Measurements from ENCODE around the gene TMEM52B. TPM values are rescaled to one million over a fixed set of nuclear protein-coding genes. Genes with fewer than 3 reads are reported as not detected.

Gene TMEM52B
- total and polyA plus RNA-seq, 4 donors = 0.83 to 2.3 (median 1.8) TPM

- no peak for ATAC-seq (ENCODE audit: insufficient read depth, low FRiP score)
- Histone ChIP-seq H3K9ac (ENCODE audit: insufficient read depth in 1 of 2, low read length in 2 of 2) (no peak overlapping the region), H3K4me1 (ENCODE audit: control insufficient read depth in 5 of 5, insufficient read depth in 5 of 5, low read length in 5 of 5) (peaks cover 0 to 6% (median 0%) of the 10 kb centered on the region in 5 donors), H3K36me3 (ENCODE audit: control insufficient read depth in 4 of 4, insufficient read depth in 4 of 4, low read length in 4 of 4) (no peaks in the 10 kb centered on the region), H3K27me3 (ENCODE audit: control insufficient read depth in 3 of 3, insufficient read depth in 3 of 3, low read length in 2 of 3) (no peaks in the 10 kb centered on the region), H3K27ac (ENCODE audit: low read depth in 1 of 2, low read length in 1 of 2) (no peak overlapping the region), H3K4me3 (no peak overlapping the region), H3K9me3 (ENCODE audit: control insufficient read depth in 4 of 4, insufficient read depth in 3 of 4, low read length in 3 of 4) (no peaks in the 10 kb centered on the region)
- no peak for DNase-seq
- 87 to 88% methylated on average over 6 of the region's 6 CpGs for WGBS, 2 donors
- TF ChIP-seq CTCF (IDR thresholded peaks at IDR 0.05; ENCODE audit: control extremely low read depth, extremely low read depth) = no peak
These were observed 45.9 kb upstream of the TMEM52B start for GRCh38 chr12:10132850-10133370.

- WGBS, 2 donors = 78 to 88% methylated on average over 4 of the region's 4 CpGs
- DNase-seq = no peak
These were observed 43.7 kb upstream of the TMEM52B start for GRCh38 chr12:10135126-10135525.

GRCh38 chr12:10136637-10137205, 42.1 kb upstream of the TMEM52B start:
- no peak overlapping the region for H3K27ac ChIP-seq (ENCODE audit: low read depth in 1 of 2, low read length in 1 of 2)
- 83 to 86% methylated on average over 13 of the region's 13 CpGs for WGBS, 2 donors
- no peak overlapping the region for H3K4me3 ChIP-seq
- no peaks in the 10 kb centered on the region for H3K9me3 ChIP-seq (ENCODE audit: control insufficient read depth in 4 of 4, insufficient read depth in 3 of 4, low read length in 3 of 4)
- H3K36me3 ChIP-seq (ENCODE audit: control insufficient read depth in 4 of 4, insufficient read depth in 4 of 4, low read length in 4 of 4) = no peaks in the 10 kb centered on the region
- H3K4me1 ChIP-seq (ENCODE audit: control insufficient read depth in 5 of 5, insufficient read depth in 5 of 5, low read length in 5 of 5) = peaks cover 0 to 6% (median 0%) of the 10 kb centered on the region in 5 donors
- peak in 2 of 3 donors; percentile 21 to 35 for DNase-seq
- ATAC-seq (ENCODE audit: insufficient read depth, low FRiP score) = no peak
- H3K27me3 ChIP-seq (ENCODE audit: control insufficient read depth in 3 of 3, insufficient read depth in 3 of 3, low read length in 2 of 3) = no peaks in the 10 kb centered on the region
- H3K9ac ChIP-seq (ENCODE audit: insufficient read depth in 1 of 2, low read length in 2 of 2) = no peak overlapping the region
- no peak for TF ChIP-seq CTCF (IDR thresholded peaks at IDR 0.05; ENCODE audit: control extremely low read depth, extremely low read depth)

More at GRCh38 chr12:10135126-10135525, 43.7 kb upstream of the TMEM52B start:
- H3K9me3 ChIP-seq (ENCODE audit: control insufficient read depth in 4 of 4, insufficient read depth in 3 of 4, low read length in 3 of 4) = no peaks in the 10 kb centered on the region
- H3K4me1 ChIP-seq (ENCODE audit: control insufficient read depth in 5 of 5, insufficient read depth in 5 of 5, low read length in 5 of 5) = peaks cover 0 to 6% (median 0%) of the 10 kb centered on the region in 5 donors
- H3K4me3 ChIP-seq = no peak overlapping the region
- no peak overlapping the region for H3K9ac ChIP-seq (ENCODE audit: insufficient read depth in 1 of 2, low read length in 2 of 2)
- no peaks in the 10 kb centered on the region for H3K36me3 ChIP-seq (ENCODE audit: control insufficient read depth in 4 of 4, insufficient read depth in 4 of 4, low read length in 4 of 4)
- H3K27me3 ChIP-seq (ENCODE audit: control insufficient read depth in 3 of 3, insufficient read depth in 3 of 3, low read length in 2 of 3) = no peaks in the 10 kb centered on the region
- ATAC-seq (ENCODE audit: insufficient read depth, low FRiP score) = no peak
- no peak overlapping the region for H3K27ac ChIP-seq (ENCODE audit: low read depth in 1 of 2, low read length in 1 of 2)
- no peak for TF ChIP-seq CTCF (IDR thresholded peaks at IDR 0.05; ENCODE audit: control extremely low read depth, extremely low read depth)
